GM10248 (cell line): ENCODE data around the gene AQR.
"Not testable (repeated sequence)": the region's sequence is repeated elsewhere in the genome, so short reads cannot be mapped to it uniquely, and the experiment has no call there.

Experiments
- CTCF ChIA-PET: fragments of 300-600 bp; sonication (Branson Sonifier 250); formaldehyde crosslinking; extraction: SDS; loops from one replicate; lab custom pipeline; 2021; ENCODE audit warnings: antibody characterized with exemption; lab: Yijun Ruan, JAX
- POLR2A ChIA-PET: fragments of 350-650 bp; sonication (Branson Sonifier 250); formaldehyde crosslinking; extraction: SDS; loops from one replicate; lab custom pipeline; 2020; ENCODE audit warnings: antibody characterized with exemption; lab: Yijun Ruan, JAX
- DNase-seq: peaks from one replicate; pipeline ENCODE4 v3.0.0; 2012; ENCODE audit errors: extremely low spot score
- CTCF ChIP-seq: IDR thresholded peaks from 2 replicates; pipeline ENCODE4 v1.5.1; 2012; ENCODE audit warnings: mild to moderate bottlenecking, low read depth; ENCODE audit errors: extremely low read depth, missing control alignments, control extremely low read depth

The AQR gene

GRCh38 chr15:34810443-34811129 is 159.0 kb downstream of the AQR start:
- no peak for DNase-seq
- no peak for TF ChIP-seq CTCF
- CTCF ChIA-PET = interaction anchor here (1.2 to 1.4 kb wide), 2 partner anchors 9 to 10 kb away, joined by 3 read pairs; no protein-coding TSS in a partner anchor
- POLR2A ChIA-PET = no interaction called here

GRCh38 chr15:34809186-34809585 is 160.4 kb downstream of the AQR start:
- POLR2A ChIA-PET = no interaction called here
- CTCF ChIA-PET = interaction anchor here (1.0 kb wide), 1 partner anchor 34 kb away, joined by 3 read pairs; no protein-coding TSS in a partner anchor
- DNase-seq = no peak
- TF ChIP-seq CTCF = no peak

GRCh38 chr15:34808016-34808415 is 161.5 kb downstream of the AQR start:
- ChIA-PET CTCF (no interaction called here), POLR2A (no interaction called here)
- no peak for TF ChIP-seq CTCF
- no peak for DNase-seq

GRCh38 chr15:34807241-34807640 is 162.3 kb downstream of the AQR start:
- CTCF ChIA-PET, DNase-seq, POLR2A ChIA-PET: not testable (repeated sequence)

GRCh38 chr15:34804776-34805175 is 164.8 kb downstream of the AQR start:
- no peak for TF ChIP-seq CTCF
- CTCF ChIA-PET = no interaction called here
- no peak for DNase-seq
- POLR2A ChIA-PET = no interaction called here

- TF ChIP-seq CTCF = no peak
- POLR2A ChIA-PET = no interaction called here
- CTCF ChIA-PET = no interaction called here
- DNase-seq = no peak
These were observed 165.4 kb downstream of the AQR start for GRCh38 chr15:34804113-34804512.
